ENCODE measurements around the gene PAX1. TPM values are rescaled to one million over a fixed set of nuclear protein-coding genes. Genes with fewer than 3 reads are reported as not detected.

The PAX1 gene
- polyA plus RNA-seq, 1 of the 3 experiments (the other 2 are of a cell fraction): not detected

DNA sequence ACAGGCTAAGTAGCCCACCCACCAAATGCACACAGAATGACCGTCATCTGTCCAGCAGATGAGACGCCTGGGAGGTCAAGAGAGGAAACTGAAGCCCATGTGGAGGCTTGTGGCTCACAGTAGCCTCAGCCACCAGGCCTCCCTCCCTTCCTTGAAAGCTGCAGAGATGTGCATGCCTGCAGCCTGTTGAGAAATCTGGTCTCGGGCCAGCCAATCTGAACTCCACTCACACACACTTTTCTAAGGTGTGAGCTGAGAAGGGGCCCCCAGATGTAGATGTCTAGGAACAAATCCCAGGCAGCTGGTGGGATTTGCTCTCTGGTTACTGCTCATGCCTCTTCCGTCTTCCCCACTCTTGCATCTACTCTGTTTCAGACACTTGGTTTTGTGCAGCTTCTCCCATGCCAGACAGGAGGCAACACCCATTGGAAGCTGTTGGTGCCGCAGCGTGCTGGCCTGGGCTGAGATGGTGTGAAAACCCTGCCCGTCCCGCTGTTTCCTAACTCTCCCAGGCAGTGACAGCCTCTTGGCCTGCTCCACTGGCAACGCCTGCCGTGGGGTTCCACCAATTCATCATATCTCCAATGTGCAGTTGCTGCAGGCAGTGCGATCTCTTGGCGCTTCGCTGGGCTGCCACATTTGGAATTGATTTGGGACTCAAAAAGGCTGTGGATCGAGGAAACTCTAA, 24.1 kb upstream of the PAX1 start:
- H3K27me3 ChIP-seq (ENCODE audit: insufficient read depth): peaks cover 9% of the 10 kb centered on the region; the same call in 1 of the 2 replicates
- no peaks in the 10 kb centered on the region for H3K79me2 ChIP-seq (ENCODE audit: insufficient read depth)
- H4K20me1 ChIP-seq (ENCODE audit: insufficient read depth): no peaks in the 10 kb centered on the region
- H3K4me2 ChIP-seq: peak overlapping the region; percentile 66
- no peak for TF ChIP-seq EP300 (IDR thresholded peaks at IDR 0.05; ENCODE audit: borderline replicate concordance in 1 of 2, low read depth in 1 of 2, low read length in 1 of 2)
- TF ChIP-seq, protein P1, sequence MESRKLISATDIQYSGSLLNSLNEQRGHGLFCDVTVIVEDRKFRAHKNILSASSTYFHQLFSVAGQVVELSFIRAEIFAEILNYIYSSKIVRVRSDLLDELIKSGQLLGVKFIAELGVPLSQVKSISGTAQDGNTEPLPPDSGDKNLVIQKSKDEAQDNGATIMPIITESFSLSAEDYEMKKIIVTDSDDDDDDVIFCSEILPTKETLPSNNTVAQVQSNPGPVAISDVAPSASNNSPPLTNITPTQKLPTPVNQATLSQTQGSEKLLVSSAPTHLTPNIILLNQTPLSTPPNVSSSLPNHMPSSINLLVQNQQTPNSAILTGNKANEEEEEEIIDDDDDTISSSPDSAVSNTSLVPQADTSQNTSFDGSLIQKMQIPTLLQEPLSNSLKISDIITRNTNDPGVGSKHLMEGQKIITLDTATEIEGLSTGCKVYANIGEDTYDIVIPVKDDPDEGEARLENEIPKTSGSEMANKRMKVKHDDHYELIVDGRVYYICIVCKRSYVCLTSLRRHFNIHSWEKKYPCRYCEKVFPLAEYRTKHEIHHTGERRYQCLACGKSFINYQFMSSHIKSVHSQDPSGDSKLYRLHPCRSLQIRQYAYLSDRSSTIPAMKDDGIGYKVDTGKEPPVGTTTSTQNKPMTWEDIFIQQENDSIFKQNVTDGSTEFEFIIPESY (IDR thresholded peaks at IDR 0.05; ENCODE audit: borderline replicate concordance, low read depth): no peak
- TF ChIP-seq, protein P2, sequence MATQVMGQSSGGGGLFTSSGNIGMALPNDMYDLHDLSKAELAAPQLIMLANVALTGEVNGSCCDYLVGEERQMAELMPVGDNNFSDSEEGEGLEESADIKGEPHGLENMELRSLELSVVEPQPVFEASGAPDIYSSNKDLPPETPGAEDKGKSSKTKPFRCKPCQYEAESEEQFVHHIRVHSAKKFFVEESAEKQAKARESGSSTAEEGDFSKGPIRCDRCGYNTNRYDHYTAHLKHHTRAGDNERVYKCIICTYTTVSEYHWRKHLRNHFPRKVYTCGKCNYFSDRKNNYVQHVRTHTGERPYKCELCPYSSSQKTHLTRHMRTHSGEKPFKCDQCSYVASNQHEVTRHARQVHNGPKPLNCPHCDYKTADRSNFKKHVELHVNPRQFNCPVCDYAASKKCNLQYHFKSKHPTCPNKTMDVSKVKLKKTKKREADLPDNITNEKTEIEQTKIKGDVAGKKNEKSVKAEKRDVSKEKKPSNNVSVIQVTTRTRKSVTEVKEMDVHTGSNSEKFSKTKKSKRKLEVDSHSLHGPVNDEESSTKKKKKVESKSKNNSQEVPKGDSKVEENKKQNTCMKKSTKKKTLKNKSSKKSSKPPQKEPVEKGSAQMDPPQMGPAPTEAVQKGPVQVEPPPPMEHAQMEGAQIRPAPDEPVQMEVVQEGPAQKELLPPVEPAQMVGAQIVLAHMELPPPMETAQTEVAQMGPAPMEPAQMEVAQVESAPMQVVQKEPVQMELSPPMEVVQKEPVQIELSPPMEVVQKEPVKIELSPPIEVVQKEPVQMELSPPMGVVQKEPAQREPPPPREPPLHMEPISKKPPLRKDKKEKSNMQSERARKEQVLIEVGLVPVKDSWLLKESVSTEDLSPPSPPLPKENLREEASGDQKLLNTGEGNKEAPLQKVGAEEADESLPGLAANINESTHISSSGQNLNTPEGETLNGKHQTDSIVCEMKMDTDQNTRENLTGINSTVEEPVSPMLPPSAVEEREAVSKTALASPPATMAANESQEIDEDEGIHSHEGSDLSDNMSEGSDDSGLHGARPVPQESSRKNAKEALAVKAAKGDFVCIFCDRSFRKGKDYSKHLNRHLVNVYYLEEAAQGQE (IDR thresholded peaks at IDR 0.05; ENCODE audit: low read depth, low read length): no peak
- TF ChIP-seq FOXM1 (IDR thresholded peaks at IDR 0.05; ENCODE audit: low read depth): no peak
- TF ChIP-seq EZH2phosphoT487 (IDR thresholded peaks at IDR 0.05; ENCODE audit: borderline replicate concordance, low read depth): no peak
- no peaks in the 10 kb centered on the region for H3F3A ChIP-seq (replicated peaks; ENCODE audit: insufficient read depth)
- DNase-seq: no peak
- POLR2A ChIA-PET: no interaction called here
- H3K36me3 ChIP-seq (replicated peaks in 1 of 2; ENCODE audit: control insufficient read depth in 1 of 2, insufficient read depth in 2 of 2, low read length in 1 of 2): no peaks in the 10 kb centered on the region
- peak overlapping the region in 1 of 2 experiments; percentile 50; a peak in 1 of 4 replicates for H3K4me3 ChIP-seq (ENCODE audit: low read depth in 2 of 2, low read length in 1 of 2)
- CTCF ChIA-PET: no interaction called here
- 14% methylated on average over 13 of the region's 14 CpGs for WGBS (ENCODE audit: low lambda C conversion rate)
- no peaks in the 10 kb centered on the region for H3K9me3 ChIP-seq
- no peak overlapping the region for H3K9ac ChIP-seq
- H3K27ac ChIP-seq (ENCODE audit: low read depth in 2 of 2, low read length in 1 of 2): no peak overlapping the region
- H2AFZ ChIP-seq (ENCODE audit: low read depth): no peak overlapping the region
- no peaks in the 10 kb centered on the region for H3K9me2 ChIP-seq
- no peaks in the 10 kb centered on the region; a peak in 2 of 4 replicates for H3K4me1 ChIP-seq (ENCODE audit: control insufficient read depth in 1 of 2, insufficient read depth in 2 of 2, low read depth in 1 of 2, low read length in 1 of 2)

DNA sequence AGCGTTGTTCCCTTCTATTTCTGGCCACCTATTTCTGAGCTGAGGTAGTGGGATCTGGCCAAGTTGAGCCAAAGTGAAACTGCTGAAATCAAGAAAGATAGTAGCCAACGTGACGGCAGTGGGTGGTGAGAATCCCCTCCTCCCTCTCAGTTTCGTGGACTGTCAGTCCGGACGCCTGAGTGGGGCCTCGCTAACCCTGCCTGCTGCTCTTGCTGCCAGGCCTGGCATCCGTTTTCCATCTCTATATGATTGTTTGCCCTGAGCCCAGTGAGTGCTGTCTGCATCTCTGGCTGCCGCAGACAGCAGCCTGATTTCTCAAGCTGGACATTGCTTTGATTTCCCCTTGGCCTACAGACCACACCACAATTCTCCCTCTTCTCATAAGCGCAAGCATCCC, 23.5 kb upstream of the PAX1 start:
- no peaks in the 10 kb centered on the region for H3K36me3 ChIP-seq (replicated peaks in 1 of 2; ENCODE audit: control insufficient read depth in 1 of 2, insufficient read depth in 2 of 2, low read length in 1 of 2)
- no peaks in the 10 kb centered on the region for H3K9me2 ChIP-seq
- no peak overlapping the region for H3K27ac ChIP-seq (ENCODE audit: low read depth in 2 of 2, low read length in 1 of 2)
- ChIA-PET CTCF (no interaction called here), POLR2A (no interaction called here)
- no peaks in the 10 kb centered on the region for H3K9me3 ChIP-seq
- H3K27me3 ChIP-seq (ENCODE audit: insufficient read depth): peaks cover 9% of the 10 kb centered on the region; the same call in 1 of the 2 replicates
- H3K4me3 ChIP-seq (ENCODE audit: low read depth in 2 of 2, low read length in 1 of 2): peak overlapping the region in 1 of 2 experiments; percentile 50; a peak in 1 of 4 replicates
- no peaks in the 10 kb centered on the region for H3K79me2 ChIP-seq (ENCODE audit: insufficient read depth)
- no peak overlapping the region for H3K9ac ChIP-seq
- no peak for DNase-seq
- WGBS (ENCODE audit: low lambda C conversion rate): 11% methylated on average over 4 of the region's 10 CpGs
- H4K20me1 ChIP-seq (ENCODE audit: insufficient read depth): no peaks in the 10 kb centered on the region
- H3K4me1 ChIP-seq (ENCODE audit: control insufficient read depth in 1 of 2, insufficient read depth in 2 of 2, low read depth in 1 of 2, low read length in 1 of 2): no peaks in the 10 kb centered on the region; a peak in 2 of 4 replicates
- H3K4me2 ChIP-seq: peak overlapping the region; percentile 66
- H2AFZ ChIP-seq (ENCODE audit: low read depth): no peak overlapping the region
- no peaks in the 10 kb centered on the region for H3F3A ChIP-seq (replicated peaks; ENCODE audit: insufficient read depth)
- TF ChIP-seq FOSL2 (IDR thresholded peaks at IDR 0.05; ENCODE audit: borderline replicate concordance, low read depth) (no peak), FOXJ3 (CRISPR knock-in tag; IDR thresholded peaks at IDR 0.05) (no peak), RFX5 (IDR thresholded peaks at IDR 0.05; ENCODE audit: low read length) (no peak), TCF12 (IDR thresholded peaks at IDR 0.05) (no peak), EP300 (IDR thresholded peaks at IDR 0.05; ENCODE audit: borderline replicate concordance in 1 of 2, low read depth in 1 of 2, low read length in 1 of 2) (no peak), SIN3A (IDR thresholded peaks at IDR 0.05; ENCODE audit: borderline replicate concordance, low read depth, low read length) (no peak), NFIC (IDR thresholded peaks at IDR 0.05; ENCODE audit: borderline replicate concordance) (no peak), SMC3 (IDR thresholded peaks at IDR 0.05; ENCODE audit: low read depth, low read length) (no peak)
- TF ChIP-seq, protein P2 (IDR thresholded peaks at IDR 0.05; ENCODE audit: low read depth, low read length): no peak
- TF ChIP-seq, protein P3, sequence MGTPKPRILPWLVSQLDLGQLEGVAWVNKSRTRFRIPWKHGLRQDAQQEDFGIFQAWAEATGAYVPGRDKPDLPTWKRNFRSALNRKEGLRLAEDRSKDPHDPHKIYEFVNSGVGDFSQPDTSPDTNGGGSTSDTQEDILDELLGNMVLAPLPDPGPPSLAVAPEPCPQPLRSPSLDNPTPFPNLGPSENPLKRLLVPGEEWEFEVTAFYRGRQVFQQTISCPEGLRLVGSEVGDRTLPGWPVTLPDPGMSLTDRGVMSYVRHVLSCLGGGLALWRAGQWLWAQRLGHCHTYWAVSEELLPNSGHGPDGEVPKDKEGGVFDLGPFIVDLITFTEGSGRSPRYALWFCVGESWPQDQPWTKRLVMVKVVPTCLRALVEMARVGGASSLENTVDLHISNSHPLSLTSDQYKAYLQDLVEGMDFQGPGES (IDR thresholded peaks at IDR 0.05; ENCODE audit: low read depth, low read length): no peak

Data from SK-N-SH (cell line).